ENCODE results near the gene SH3D19. TPM values are rescaled to one million over a fixed set of nuclear protein-coding genes. Genes with fewer than 3 reads are reported as not detected.
"Not testable (repeated sequence)": the region's sequence is repeated elsewhere in the genome, so short reads cannot be mapped to it uniquely, and the experiment has no call there.

Gene SH3D19
- total RNA-seq, 1 donor from 2014 or later, result 22.8 TPM

DNA sequence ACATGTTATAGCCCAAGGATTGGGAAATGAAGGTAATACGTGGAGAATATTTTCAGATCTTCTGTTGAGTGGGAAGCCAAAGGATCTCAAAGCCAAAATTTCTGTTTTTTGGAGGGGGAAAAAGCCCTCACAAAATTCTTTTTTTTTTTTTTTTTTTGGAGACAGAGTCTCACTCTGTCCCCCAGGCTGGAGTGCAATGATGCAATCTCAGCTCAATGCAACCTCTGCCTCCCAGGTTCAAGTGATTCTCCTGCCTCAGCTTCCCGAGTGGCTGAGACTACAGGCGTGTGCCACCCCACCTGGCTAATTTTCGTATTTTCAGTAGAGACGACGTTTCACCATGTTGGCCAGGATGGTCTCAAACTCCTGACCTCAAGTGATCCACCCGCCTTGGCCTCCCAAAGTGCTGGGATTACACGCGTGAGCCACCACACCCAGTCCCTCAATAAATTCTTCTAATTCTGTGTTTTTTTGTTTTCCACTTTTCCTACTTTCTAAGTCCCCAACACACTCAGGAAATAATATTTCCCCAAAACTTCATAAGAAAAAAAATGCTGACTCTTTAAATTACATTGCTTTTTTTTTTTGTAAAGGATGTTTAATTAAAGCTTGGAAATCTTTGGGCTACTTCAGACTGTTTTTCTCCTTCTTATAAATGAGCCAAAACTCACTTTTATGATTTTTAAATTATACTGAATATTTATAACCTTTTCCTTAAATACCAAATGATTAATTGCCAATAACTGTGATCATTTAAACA lies 174.4 kb downstream of the SH3D19 start:
- DNase-seq (ENCODE audit: low read depth), result no peak

DNA sequence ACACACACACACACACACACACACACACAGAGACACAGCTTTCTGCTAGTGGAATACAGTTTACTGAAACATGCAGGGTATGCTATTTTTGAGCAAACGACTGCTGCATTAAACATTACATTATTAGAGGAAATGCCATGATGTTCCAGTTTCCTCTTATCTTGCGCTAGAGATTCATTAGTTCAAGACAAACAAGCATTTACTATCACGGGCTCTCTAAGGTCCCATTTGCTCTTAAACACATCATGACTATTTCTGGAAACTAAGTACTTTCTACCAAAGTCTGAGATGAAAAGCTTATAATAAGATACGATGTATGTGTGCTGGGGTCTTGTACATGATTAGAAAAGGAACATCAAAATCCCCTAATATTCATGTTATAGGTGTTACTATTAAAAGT lies 177.1 kb downstream of the SH3D19 start:
- DNase-seq (ENCODE audit: low read depth), result no peak

DNA sequence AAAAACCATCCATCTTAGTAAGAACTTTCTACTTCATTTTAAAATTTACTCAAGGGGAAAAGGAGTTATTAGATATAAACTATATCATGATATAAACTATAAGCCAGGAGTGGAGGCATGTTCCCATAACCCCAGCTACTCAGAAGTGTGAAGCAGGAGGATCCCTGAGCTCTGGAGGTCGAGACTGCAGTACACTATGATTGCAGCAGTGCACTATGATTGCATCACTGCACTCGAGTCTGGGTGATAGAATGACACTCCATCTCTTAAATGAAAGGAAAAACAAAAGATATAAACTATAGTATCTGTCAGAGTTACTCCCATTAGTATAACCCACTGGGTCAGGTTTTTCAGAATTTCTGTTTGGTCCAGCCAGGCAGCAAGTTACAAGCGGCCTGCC lies 178.4 kb downstream of the SH3D19 start:
- peak; percentile 9 for DNase-seq (ENCODE audit: low read depth)

DNA sequence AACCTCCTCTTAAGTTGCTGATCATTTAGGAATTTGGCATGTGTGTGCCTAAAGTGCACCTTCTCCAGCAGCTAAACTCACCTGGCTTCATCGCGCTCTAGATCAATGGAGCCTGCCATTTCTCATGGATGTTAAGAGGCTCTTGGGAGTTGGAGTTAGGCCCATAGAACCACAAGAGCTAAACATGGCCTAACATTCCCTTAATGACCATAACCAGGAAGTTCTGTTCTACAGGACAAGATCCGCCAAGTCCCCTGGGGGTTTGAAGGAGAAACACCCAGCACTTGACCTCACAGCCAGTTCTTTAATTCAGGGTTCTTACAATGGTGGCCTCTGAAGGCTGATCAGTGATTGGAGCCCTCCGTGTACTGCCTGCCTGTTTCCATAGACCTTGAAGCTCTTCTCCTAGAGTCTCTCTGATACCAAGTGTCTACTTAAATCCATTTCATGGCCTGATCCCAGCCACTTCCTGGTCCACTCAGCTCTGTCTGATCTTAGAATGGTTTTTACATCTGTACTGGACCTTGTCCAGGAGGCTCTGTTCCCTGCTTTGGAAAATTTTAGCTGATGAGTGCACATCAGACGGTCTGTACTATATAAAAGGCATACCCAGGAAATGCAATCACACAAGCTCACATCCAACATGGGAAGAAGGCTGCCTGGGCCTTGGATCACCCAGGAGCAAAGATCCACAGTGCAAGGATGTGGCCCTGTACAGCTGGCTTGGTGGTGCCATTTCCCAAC lies 180.9 kb downstream of the SH3D19 start:
- DNase-seq (ENCODE audit: low read depth), result no peak

DNA sequence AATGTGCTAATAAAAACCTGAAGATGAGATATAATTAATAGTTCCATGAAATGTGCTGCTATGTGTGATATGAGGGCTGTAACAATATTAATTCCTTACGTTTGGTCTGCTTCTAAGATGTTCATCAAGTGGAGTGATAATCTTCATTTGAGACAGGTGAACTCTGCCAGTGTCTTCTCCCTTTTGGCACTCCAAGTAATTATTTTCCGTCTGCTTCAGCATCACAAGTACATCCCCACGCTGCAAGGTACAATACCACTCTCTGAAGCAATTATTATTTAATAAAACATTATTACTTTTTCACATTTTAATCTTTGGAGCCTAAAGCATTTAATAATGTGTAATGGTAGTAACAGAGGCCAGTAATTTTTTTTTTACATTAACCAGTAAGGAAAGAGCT lies 181.6 kb downstream of the SH3D19 start:
- no peak for DNase-seq (ENCODE audit: low read depth)

DNA sequence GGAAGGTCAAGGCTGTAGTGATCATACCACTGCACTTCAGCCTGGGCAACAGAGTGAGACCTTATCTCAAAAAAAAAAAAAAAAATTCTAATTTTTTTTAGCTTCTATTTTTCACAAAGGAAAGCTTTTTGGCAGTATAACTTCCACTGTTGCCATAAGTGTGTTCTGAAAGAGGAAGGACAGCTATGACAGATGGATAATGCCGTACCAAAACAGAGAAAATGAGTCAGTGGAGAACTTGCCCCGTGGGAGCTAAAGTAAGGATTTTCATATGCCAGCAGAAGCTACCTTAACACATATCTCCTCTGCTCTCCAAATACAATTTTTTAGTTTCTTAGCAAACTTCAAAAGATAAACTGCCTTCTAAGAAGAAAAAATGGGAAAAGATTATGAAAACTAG lies 182.2 kb downstream of the SH3D19 start:
- no peak for DNase-seq (ENCODE audit: low read depth)

DNA sequence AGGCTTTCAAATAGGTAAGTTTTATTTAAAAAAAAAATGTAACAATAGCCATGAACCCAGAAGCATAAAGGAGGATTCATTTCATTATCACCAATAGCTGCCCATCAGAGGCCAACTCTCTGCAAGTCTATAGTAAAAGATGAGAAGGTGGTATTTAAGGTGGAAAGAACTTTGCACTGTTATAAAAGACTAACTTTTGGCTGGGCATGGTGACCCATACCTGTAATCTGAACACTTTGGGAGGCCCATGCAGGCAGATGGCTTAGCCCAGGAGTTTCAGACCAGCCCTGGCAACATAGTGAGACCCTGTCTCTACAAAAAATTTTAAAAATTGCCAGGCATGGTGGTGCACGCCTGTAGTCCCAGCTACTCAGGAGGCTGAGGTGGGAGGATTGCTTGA lies 182.6 kb downstream of the SH3D19 start:
- no peak for DNase-seq (ENCODE audit: low read depth)

DNA sequence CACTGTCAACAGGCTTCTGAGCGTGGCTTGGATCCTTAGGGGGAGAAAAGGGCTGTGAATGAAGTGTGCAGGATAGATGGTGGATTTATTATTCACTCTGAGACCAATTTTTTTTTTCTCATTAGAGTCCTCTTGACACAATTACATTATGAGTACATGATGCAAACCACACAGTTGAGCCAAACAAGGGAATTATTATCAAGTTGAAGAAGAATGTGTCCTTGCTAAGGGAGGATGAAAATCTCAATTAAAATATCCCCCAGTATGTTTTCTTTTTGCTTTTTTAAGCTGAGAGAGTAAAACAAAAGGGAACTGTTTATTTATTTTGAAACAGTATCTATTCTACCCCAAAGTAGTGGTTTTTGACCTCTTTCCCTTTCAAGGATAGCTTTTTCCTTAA lies 185.6 kb downstream of the SH3D19 start:
- DNase-seq (ENCODE audit: low read depth), result no peak

DNA sequence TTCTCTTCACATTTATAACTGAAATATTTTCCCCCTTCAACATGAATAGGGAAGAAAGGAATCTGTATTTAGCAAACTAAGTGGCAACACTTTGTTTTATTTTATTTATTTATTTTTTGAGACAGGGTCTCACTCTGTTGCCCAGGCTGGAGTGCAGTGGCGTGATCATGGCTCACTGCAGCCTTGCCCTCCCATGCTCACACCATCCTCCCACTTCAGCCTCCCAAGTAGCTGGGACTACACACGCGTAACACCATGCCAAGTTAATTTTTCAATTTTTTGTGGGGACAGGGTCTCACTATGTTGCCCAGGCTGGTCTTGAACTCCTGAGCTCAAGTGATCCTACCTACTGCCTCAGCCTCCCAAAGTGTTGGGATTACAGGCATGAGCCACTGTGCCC lies 189.4 kb downstream of the SH3D19 start:
- not testable (repeated sequence) for DNase-seq (ENCODE audit: low read depth)

DNA sequence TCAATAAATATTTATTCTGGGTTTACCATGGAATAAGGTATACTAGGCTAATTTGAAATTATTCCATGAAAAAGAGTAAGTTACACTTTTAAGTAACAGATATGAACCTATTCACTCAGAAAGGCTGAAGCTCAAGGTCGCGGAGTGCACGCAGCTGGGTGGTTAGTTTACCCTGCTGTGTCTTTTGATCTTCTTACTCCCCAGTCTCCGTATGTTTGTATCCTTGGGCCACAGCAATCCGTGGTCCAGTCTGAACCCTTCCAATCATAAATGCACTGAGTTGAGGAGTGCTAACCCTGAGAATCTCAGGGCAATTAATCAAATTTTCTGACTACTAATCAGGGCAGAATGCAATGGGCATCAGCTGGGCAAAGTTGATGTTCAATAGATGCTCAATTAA lies 192.1 kb downstream of the SH3D19 start:
- DNase-seq (ENCODE audit: low read depth), result no peak

DNA sequence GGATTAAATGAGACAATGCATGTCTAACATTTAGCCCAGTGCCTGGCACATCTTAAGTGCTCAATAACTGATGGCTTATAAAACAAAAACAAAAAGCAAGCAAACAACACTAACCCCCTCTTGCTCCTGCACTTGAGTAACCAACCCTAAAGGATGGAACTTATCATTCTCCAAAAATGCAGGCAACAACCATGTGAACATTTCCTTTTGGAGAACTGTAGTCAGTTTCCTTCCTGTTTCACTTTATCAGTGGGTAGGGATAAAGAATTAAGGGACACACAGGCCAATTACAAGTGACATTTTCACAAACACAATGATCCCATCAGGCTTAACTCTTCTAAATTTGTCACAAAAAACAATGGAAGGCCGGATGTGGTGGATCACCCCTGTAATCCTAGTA lies 195.6 kb downstream of the SH3D19 start:
- peak; percentile 24 for DNase-seq (ENCODE audit: low read depth)

DNA sequence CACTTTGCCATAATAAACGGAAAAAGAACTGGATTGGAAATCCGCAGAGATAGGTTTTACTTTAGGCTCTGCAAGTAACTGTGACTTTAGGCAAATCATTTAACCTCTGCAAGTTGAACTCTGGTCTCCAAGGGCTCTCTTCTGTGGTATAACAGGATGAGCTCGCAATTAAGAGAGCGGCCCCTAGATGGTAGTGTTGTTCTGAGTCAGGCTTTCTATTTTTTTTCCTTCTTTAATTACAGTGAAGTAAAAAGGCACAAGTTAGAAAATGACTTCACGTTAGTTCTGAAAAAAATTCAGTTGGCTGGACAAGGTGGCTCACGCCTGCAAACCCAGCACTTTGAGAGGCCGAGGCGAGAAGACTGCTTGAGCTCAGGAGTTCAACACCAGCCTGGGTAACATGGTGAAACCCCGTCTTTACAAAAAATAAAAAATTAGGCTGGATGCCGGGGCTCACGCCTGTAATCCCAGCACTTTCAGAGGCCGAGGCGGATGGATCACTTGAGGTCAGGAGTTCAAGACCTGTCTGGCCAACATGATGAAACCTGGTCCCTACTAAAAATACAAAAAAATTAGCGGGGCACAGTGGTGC lies 207.9 kb downstream of the SH3D19 start:
- peak; percentile 70 for DNase-seq (ENCODE audit: low read depth)

DNA sequence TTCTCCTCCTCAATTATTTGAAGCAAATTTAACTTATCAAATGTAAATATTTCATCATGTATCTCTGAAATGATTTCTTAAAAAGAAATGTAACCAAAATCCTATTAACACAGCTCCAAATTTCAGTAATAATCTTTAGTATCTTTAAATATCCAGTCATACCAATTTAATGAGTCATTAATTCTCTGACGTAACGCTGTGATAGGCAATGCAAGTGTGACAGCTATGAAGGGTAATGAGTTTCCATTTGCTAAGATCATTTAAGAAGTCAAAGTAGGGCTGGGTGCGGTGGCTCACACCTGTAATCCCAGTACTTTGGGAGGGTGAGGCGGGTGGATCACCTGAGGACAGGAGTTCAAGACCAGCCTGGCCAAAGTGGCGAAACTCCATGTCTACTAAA lies 210.4 kb downstream of the SH3D19 start:
- DNase-seq (ENCODE audit: low read depth), result peak; percentile 16

DNA sequence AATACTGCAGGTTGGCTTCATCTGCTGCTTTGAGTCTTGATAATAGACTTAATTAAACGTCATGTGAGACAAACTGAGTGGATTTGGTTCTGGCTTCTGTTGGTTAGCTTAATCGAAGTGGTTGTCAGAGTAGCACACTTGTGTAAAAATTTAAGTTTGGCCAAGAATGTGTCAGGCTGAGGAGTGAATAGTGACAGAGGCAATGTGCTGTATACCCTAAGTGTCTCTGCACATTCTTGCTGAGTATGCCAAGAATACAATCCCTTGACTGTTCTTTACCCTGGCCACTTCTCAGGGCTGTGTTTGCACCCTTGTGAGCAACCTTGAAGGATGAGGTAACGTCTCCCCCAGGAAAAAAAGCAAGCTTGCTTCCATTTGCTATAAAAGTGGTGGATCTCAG lies 211.1 kb downstream of the SH3D19 start:
- DNase-seq (ENCODE audit: low read depth), result no peak

DNA sequence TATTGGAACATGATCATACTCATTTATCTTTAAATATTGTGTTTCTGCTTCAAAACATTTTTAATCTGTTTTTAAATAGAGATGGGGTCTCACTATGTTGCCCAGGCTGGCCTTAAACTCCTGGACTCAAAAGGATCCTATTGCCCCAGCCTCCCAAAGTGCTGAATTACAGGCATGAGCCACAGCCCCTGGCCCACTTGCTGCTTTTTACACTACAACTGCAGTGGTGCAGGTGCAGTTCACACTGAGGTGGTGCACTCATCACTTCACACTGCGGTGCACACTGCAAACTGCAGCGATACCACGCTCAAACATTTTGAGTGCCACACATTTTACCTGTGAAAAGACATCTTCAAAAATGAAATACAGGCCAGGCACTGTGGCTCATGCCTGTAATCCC lies 215.2 kb downstream of the SH3D19 start:
- no peak for DNase-seq (ENCODE audit: low read depth)

DNA sequence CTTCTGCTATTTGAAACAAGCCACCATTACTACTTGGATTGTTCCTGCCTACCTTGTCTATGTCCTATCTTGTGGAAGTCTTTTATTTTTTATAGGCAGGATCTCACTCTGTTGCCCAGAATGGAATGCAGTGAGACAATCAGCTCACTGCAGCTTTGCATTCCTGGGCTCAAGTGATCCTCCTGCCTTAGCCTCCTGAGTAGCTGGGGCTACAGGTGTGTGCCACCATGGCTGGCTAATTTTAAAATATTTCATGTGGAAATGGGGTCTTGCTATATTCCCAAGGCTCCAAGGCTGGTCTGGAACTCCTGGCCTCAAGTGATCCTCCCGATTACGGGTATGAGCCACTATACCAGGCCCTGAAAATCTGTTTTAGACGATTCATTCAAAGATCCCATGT lies 218.3 kb downstream of the SH3D19 start:
- DNase-seq (ENCODE audit: low read depth), result no peak

DNA sequence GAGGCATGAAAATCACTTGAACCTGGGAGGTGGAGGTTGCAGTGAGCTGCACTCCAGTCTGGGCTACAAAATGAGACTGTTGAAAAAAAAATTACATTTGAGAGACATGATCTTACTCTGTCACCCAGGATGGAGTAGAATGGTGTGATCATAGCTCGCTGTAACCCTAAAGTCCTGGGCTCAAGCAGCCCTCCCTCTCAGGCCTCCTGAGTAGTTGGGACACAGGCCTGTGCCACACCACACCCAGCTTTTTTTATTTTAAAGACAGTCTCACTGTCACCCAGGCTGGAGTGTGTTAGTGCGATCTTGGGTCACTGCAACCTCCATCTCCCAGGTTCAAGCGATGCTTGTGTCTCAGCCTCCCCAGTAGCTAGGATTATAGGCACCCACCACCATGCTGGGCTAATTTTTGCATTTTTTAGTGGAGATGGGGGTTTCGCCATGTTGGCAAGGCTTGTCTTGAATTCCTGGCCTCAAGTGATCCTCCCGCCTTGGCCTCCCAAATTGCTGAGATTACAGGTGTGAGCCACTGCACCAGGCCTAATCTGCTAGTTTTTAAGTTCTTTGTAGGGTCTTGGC lies 219.9 kb downstream of the SH3D19 start:
- no peak for DNase-seq (ENCODE audit: low read depth)

DNA sequence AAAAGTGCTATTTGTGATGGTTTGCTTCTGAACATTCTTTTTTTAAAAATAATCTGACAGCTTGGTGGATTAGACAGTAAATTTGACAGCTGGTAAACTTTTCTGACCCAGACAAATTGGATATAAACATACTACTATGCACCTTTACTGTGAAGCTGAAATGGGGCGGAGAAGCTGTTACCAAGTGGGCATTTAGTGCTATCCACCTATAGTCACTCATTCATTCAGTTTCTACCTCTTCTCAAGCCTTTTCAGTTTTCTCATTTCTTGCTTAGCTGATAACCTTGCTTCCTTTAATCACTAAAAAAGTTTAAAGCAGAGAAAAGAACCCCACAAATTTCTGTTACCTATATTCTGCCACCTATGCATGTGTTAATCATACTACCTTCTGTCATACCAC lies 220.8 kb downstream of the SH3D19 start:
- DNase-seq (ENCODE audit: low read depth), result no peak

DNA sequence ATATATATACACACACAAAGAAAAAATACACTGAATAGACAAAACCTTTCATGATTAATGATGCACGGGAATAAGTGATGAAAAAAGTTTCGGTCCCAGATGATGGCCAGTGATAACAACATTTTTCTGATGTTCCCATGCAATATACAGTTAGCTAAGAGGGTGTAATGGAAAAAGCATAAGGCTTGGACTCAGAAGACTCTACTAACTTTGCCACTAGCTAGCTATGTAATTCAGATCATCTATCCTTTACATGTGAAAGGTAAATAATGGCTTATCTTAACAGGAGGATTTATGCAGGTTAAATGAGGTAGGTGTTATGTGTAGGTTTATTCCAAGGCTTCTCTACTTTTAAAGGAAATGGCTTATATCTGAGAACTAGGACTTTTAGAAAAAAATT lies 221.6 kb downstream of the SH3D19 start:
- no peak for DNase-seq (ENCODE audit: low read depth)

DNA sequence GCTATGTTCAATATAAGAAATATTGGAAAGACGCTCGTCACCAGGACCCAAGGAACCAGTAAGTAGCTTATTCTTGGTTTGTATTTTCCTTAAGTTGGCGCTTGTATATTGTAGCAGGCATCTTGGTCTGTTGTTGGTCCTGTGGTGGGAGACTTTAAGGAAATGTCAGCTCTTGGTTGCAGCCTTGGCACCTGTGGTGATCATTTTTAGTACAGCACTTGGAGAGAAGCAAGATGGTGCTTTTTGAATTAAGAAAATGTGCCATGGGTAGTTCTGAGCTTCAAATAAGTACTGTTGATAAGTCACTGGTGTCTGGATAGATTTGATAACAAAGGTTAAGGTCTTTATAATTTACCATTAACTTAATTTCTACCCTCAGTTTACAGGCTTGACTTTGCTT lies 224.9 kb downstream of the SH3D19 start:
- DNase-seq (ENCODE audit: low read depth), result no peak

DNA sequence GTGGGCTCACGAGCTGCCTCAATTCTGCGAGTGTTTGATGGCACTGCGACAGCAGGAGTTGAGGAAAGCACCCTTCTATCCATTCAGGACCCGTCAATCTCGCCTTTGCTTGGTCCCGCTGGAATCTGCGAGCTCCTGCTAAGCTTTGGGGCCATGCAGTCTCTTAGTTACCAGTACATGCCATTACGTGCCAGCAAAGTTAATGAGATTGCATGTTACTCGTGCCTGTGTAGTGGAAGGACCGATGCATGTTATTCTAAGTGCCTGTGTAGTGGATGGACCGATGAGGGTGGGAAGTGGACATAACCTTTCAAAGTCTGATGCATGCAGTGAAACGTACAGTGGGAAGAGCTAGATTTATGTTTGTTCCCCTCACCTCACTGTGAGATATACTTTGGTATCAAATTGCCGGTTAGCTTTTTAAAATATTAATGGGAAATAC lies 225.4 kb downstream of the SH3D19 start:
- DNase-seq (ENCODE audit: low read depth), result peak; percentile 46

DNA sequence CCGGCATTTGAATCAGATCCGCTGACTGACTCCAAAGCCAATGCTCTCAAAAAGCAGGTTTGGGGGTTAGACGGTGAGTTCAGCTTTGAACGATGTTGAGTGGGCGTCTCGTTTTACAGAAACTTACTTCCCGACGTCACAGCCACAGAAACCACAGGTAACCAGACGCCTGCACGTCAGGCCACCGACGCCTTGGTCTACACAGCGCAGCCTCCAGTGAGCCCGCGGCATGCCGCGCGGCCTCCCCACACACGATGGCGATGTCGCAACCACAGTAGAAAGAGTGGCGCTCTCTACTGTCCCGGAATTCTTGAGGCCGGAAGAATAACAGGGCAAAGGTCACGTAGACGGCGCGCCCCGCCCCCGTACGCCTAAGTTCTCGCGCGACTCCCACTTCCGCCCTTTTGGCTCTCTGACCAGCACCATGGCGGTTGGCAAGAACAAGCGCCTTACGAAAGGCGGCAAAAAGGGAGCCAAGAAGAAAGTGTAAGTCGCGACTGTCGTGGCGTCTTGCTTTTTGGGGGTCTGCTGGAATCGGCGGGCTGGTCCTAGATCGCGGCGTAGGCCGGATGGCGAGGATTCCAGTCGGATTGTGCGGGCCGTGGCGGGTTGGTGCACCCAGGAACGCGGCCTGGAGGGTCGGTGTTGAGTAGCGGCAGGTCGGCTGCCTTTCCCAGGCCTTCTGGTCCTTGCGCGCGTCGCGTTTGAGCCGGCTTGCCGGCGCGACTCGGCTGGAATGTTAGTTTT lies 226.0 kb downstream of the SH3D19 start, which contains the start of gene RPS3A:
Gene RPS3A, plus strand, starts transcription at position 400 of the 747 bp plus-strand sequence. Its CDS starts 25 bp downstream, at position 425.
- DNase-seq (ENCODE audit: low read depth), result peak; percentile 92
